SK-N-SH treated with all-trans-retinoic acid at 6 μM for 48 hours (cell line): ENCODE measurements around the gene PPP5C.

Experiments used
- ATAC-seq: fragments of 200-7000 bp; cut with Tn5 transposase; 3 replicates; pipeline ENCODE4 v1.9.1; 2020; ENCODE audit warnings: mild to moderate bottlenecking, moderate library complexity
- ARNTL ChIP-seq: fragments of 450-650 bp; formaldehyde crosslinking; IDR thresholded peaks from 2 replicates; pipeline ENCODE4 v1.5.0; 2020; ENCODE audit warnings: low read depth, mild to moderate bottlenecking, moderate library complexity, borderline replicate concordance
- BACH2 ChIP-seq: fragments of 250-450 bp; sonication (Bioruptor Pico); IDR thresholded peaks from 2 replicates; pipeline ENCODE4 v1.9.0; 2021; ENCODE audit warnings: mild to moderate bottlenecking, borderline replicate concordance
- CREB5 ChIP-seq: fragments of 250-450 bp; sonication (Bioruptor Pico); IDR thresholded peaks from 2 replicates; pipeline ENCODE4 v1.5.1; 2020; ENCODE audit warnings: low read depth, mild to moderate bottlenecking, moderate library complexity
- CSDC2 ChIP-seq: fragments of 250-450 bp; sonication (Bioruptor Pico); IDR thresholded peaks from 2 replicates; pipeline ENCODE4 v1.5.0; 2020; ENCODE audit warnings: mild to moderate bottlenecking, moderate library complexity
- CSRNP3 ChIP-seq: fragments of 250-450 bp; sonication (Bioruptor Pico); IDR thresholded peaks from 2 replicates; pipeline ENCODE4 v1.5.1; 2021; ENCODE audit warnings: mild to moderate bottlenecking, moderate library complexity
- ESRRG ChIP-seq: fragments of 250-450 bp; sonication (Bioruptor Pico); IDR thresholded peaks from 2 replicates; pipeline ENCODE4 v1.6.1; 2021; ENCODE audit warnings: mild to moderate bottlenecking
- GLIS3 ChIP-seq: fragments of 250-450 bp; sonication (Bioruptor Pico); IDR thresholded peaks from 2 replicates; pipeline ENCODE4 v1.5.0; 2020; ENCODE audit warnings: mild to moderate bottlenecking, moderate library complexity
- ISL1 ChIP-seq: fragments of 250-450 bp; sonication (Bioruptor Pico); IDR thresholded peaks from 2 replicates; pipeline ENCODE4 v2.1.2; 2022; ENCODE audit warnings: mild to moderate bottlenecking, moderate library complexity
- OSR1 ChIP-seq: fragments of 250-450 bp; sonication (Bioruptor Pico); IDR thresholded peaks from 2 replicates; pipeline ENCODE4 v1.8.0; 2022; ENCODE audit warnings: moderate library complexity, mild to moderate bottlenecking, inconsistent platforms
- PPARA ChIP-seq: fragments of 250-450 bp; sonication (Bioruptor Pico); IDR thresholded peaks from 2 replicates; pipeline ENCODE4 v1.5.0; 2020; ENCODE audit warnings: mild to moderate bottlenecking, borderline replicate concordance
- SNAI2 ChIP-seq: fragments of 250-450 bp; sonication (Bioruptor Pico); IDR thresholded peaks from 2 replicates; pipeline ENCODE4 v1.5.0; 2020; ENCODE audit warnings: mild to moderate bottlenecking, moderate library complexity
- TCF4 ChIP-seq: fragments of 250-450 bp; sonication (Bioruptor Pico); IDR thresholded peaks from 2 replicates; pipeline ENCODE4 v1.8.0; 2021; ENCODE audit warnings: mild to moderate bottlenecking, moderate library complexity, borderline replicate concordance
- TOX ChIP-seq: fragments of 250-450 bp; sonication (Bioruptor Pico); IDR thresholded peaks from 2 replicates; pipeline ENCODE4 v1.8.0; 2021; ENCODE audit warnings: mild to moderate bottlenecking, moderate library complexity, borderline replicate concordance
- ZC3H10 ChIP-seq: fragments of 250-450 bp; sonication (Bioruptor Pico); IDR thresholded peaks from 2 replicates; pipeline ENCODE4 v1.5.1; 2021; ENCODE audit warnings: mild to moderate bottlenecking, moderate library complexity
- ZFP3 ChIP-seq: fragments of 250-450 bp; sonication (Bioruptor Pico); IDR thresholded peaks from 2 replicates; pipeline ENCODE4 v1.5.0; 2020; ENCODE audit warnings: mild to moderate bottlenecking, moderate library complexity
- ZFP30 ChIP-seq: fragments of 450-650 bp; formaldehyde crosslinking; IDR thresholded peaks from 2 replicates; pipeline ENCODE4 v1.5.0; 2022; ENCODE audit warnings: mild to moderate bottlenecking, moderate library complexity
- ZNF565 ChIP-seq: fragments of 450-650 bp; formaldehyde crosslinking; conservative IDR thresholded peaks from 2 replicates; pipeline ENCODE4 v1.5.0; 2020; ENCODE audit warnings: low read depth, mild to moderate bottlenecking, moderate library complexity
- ZNF70 ChIP-seq: fragments of 450-650 bp; formaldehyde crosslinking; IDR thresholded peaks from 2 replicates; pipeline ENCODE4 v1.5.0; 2020; ENCODE audit warnings: mild to moderate bottlenecking, moderate library complexity
- ZNF8 ChIP-seq: fragments of 450-650 bp; formaldehyde crosslinking; IDR thresholded peaks from 2 replicates; pipeline ENCODE4 v1.5.0; 2020; ENCODE audit warnings: mild to moderate bottlenecking, moderate library complexity
- TF ChIP-seq, protein P1 (sequence below): fragments of 250-450 bp; sonication (Bioruptor Pico); IDR thresholded peaks from 2 replicates; pipeline ENCODE4 v1.8.0; 2021; ENCODE audit warnings: low read depth, mild to moderate bottlenecking, moderate library complexity, borderline replicate concordance
- TF ChIP-seq, protein P2 (sequence below): fragments of 250-450 bp; sonication (Bioruptor Pico); IDR thresholded peaks from 2 replicates; pipeline ENCODE4 v1.8.0; 2020; ENCODE audit warnings: mild to moderate bottlenecking, moderate library complexity, borderline replicate concordance
- TF ChIP-seq, protein P3 (sequence below): fragments of 250-450 bp; sonication (Bioruptor Pico); IDR thresholded peaks from 2 replicates; pipeline ENCODE4 v1.5.0; 2020; ENCODE audit warnings: mild to moderate bottlenecking, moderate library complexity

Gene PPP5C

GRCh38 chr19:46303322-46303690 is 43.6 kb upstream of the PPP5C start:
- TF ChIP-seq, protein P1, sequence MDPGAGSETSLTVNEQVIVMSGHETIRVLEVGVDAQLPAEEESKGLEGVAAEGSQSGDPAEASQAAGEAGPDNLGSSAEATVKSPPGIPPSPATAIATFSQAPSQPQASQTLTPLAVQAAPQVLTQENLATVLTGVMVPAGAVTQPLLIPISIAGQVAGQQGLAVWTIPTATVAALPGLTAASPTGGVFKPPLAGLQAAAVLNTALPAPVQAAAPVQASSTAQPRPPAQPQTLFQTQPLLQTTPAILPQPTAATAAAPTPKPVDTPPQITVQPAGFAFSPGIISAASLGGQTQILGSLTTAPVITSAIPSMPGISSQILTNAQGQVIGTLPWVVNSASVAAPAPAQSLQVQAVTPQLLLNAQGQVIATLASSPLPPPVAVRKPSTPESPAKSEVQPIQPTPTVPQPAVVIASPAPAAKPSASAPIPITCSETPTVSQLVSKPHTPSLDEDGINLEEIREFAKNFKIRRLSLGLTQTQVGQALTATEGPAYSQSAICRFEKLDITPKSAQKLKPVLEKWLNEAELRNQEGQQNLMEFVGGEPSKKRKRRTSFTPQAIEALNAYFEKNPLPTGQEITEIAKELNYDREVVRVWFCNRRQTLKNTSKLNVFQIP, result no peak
- TF ChIP-seq CSRNP3 (CRISPR knock-in tag) (no peak), ZNF8 (CRISPR knock-in tag) (no peak), ISL1 (CRISPR knock-in tag) (no peak), PPARA (CRISPR knock-in tag) (no peak), GLIS3 (no peak), ZFP3 (CRISPR knock-in tag) (no peak), CSDC2 (CRISPR knock-in tag) (no peak), ZNF70 (CRISPR knock-in tag) (no peak), ESRRG (no peak), ARNTL (CRISPR knock-in tag) (no peak), TCF4 (no peak), OSR1 (CRISPR knock-in tag) (no peak), TOX (CRISPR knock-in tag) (no peak)
- TF ChIP-seq, protein P2, sequence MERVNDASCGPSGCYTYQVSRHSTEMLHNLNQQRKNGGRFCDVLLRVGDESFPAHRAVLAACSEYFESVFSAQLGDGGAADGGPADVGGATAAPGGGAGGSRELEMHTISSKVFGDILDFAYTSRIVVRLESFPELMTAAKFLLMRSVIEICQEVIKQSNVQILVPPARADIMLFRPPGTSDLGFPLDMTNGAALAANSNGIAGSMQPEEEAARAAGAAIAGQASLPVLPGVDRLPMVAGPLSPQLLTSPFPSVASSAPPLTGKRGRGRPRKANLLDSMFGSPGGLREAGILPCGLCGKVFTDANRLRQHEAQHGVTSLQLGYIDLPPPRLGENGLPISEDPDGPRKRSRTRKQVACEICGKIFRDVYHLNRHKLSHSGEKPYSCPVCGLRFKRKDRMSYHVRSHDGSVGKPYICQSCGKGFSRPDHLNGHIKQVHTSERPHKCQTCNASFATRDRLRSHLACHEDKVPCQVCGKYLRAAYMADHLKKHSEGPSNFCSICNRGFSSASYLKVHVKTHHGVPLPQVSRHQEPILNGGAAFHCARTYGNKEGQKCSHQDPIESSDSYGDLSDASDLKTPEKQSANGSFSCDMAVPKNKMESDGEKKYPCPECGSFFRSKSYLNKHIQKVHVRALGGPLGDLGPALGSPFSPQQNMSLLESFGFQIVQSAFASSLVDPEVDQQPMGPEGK (CRISPR knock-in tag), result no peak
- TF ChIP-seq, protein P3, sequence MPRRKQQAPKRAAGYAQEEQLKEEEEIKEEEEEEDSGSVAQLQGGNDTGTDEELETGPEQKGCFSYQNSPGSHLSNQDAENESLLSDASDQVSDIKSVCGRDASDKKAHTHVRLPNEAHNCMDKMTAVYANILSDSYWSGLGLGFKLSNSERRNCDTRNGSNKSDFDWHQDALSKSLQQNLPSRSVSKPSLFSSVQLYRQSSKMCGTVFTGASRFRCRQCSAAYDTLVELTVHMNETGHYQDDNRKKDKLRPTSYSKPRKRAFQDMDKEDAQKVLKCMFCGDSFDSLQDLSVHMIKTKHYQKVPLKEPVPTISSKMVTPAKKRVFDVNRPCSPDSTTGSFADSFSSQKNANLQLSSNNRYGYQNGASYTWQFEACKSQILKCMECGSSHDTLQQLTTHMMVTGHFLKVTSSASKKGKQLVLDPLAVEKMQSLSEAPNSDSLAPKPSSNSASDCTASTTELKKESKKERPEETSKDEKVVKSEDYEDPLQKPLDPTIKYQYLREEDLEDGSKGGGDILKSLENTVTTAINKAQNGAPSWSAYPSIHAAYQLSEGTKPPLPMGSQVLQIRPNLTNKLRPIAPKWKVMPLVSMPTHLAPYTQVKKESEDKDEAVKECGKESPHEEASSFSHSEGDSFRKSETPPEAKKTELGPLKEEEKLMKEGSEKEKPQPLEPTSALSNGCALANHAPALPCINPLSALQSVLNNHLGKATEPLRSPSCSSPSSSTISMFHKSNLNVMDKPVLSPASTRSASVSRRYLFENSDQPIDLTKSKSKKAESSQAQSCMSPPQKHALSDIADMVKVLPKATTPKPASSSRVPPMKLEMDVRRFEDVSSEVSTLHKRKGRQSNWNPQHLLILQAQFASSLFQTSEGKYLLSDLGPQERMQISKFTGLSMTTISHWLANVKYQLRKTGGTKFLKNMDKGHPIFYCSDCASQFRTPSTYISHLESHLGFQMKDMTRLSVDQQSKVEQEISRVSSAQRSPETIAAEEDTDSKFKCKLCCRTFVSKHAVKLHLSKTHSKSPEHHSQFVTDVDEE (CRISPR knock-in tag), result no peak
- ATAC-seq, result no peak

DNA sequence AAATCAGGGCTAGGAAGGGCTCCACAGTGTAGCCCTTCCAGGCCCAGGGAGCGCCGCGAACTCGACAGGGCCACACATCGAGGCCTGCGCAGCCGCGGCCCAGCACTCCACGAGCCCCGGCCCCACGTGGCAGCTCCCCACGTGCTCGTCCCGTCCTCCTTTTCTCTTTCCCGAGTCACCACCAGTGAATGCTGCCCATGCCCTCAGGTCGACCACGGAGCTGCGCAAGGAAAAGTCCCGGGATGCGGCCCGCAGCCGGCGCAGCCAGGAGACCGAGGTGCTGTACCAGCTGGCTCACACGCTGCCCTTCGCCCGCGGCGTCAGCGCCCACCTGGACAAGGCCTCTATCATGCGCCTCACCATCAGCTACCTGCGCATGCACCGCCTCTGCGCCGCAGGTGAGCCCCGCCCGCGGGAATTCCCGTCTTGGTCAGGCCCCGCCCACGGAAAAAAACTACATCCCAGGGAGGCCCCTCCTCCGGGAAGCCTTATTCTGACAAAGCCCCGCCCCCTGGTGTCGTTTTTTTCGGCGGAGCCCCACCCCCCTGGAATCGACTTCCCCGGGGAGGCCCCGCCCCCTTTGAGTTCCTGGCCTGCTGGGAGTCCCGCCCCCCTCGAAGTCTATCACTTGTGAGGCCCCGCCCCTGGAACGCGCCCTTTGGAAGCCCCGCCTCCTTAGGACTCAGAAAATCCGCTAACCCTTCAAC is 43.0 kb upstream of the PPP5C start:
- no peak for ATAC-seq
- TF ChIP-seq ZNF8 (CRISPR knock-in tag), result no peak
- TF ChIP-seq, protein P2 (CRISPR knock-in tag), result no peak
- TF ChIP-seq ZFP30, result no peak
- TF ChIP-seq TCF4, result no peak
- no peak for TF ChIP-seq BACH2 (CRISPR knock-in tag)
- no peak for TF ChIP-seq ZNF565
- TF ChIP-seq CREB5, result no peak

- ATAC-seq, result no peak
- TF ChIP-seq SNAI2 (CRISPR knock-in tag), result no peak
- TF ChIP-seq ZC3H10 (CRISPR knock-in tag), result no peak
- TF ChIP-seq, protein P1, result no peak
- TF ChIP-seq GLIS3, result no peak
- no peak for TF ChIP-seq ZNF8 (CRISPR knock-in tag)
- no peak for TF ChIP-seq ZFP3 (CRISPR knock-in tag)
- TF ChIP-seq, protein P3 (CRISPR knock-in tag), result no peak
- TF ChIP-seq BACH2 (CRISPR knock-in tag), result no peak
- TF ChIP-seq CSDC2 (CRISPR knock-in tag), result no peak
Measured at GRCh38 chr19:46306501-46306900, 40.4 kb upstream of the PPP5C start.
